Measurements from ENCODE around the gene SLCO4A1.

SLCO4A1 gene

DNA sequence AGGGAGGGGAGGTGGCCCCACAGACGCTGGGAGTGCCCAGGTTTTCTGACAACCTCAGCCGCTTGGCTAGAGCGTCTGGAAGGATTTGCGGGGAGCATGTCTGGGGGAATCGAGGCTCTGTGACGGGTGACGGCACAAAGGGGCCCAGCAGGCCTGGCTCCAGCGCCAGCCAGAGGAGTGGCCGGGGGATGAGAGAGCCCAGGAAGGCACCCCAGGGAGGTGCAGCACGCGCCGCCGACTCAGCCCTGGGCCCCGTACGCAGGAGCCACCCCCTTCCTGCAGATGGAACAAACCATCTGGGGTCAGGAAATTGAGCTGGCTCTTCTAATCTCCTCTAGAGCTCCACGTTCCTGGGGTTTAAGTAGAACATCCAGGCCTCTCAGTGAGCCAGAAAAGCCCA lies 5.9 kb upstream of the SLCO4A1 start:
- TF ChIP-seq, protein P1, sequence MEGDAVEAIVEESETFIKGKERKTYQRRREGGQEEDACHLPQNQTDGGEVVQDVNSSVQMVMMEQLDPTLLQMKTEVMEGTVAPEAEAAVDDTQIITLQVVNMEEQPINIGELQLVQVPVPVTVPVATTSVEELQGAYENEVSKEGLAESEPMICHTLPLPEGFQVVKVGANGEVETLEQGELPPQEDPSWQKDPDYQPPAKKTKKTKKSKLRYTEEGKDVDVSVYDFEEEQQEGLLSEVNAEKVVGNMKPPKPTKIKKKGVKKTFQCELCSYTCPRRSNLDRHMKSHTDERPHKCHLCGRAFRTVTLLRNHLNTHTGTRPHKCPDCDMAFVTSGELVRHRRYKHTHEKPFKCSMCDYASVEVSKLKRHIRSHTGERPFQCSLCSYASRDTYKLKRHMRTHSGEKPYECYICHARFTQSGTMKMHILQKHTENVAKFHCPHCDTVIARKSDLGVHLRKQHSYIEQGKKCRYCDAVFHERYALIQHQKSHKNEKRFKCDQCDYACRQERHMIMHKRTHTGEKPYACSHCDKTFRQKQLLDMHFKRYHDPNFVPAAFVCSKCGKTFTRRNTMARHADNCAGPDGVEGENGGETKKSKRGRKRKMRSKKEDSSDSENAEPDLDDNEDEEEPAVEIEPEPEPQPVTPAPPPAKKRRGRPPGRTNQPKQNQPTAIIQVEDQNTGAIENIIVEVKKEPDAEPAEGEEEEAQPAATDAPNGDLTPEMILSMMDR (IDR thresholded peaks at IDR 0.05): no peak
- no peaks in the 10 kb centered on the region for H3K9me3 ChIP-seq (ENCODE audit: control insufficient read depth, low read length)
- peaks cover 34% of the 10 kb centered on the region for H3K79me2 ChIP-seq
- no peak overlapping the region for H3K4me3 ChIP-seq (ENCODE audit: low read depth, low read length)
- peak overlapping the region; percentile 99 for H3K27ac ChIP-seq
- peak overlapping the region; percentile 56 for H2AFZ ChIP-seq
- H3K9ac ChIP-seq: no peak overlapping the region
- peaks cover 50% of the 10 kb centered on the region for H3K4me1 ChIP-seq
- no peak overlapping the region for H3K4me2 ChIP-seq (ENCODE audit: low read length)
- no peaks in the 10 kb centered on the region for H3K27me3 ChIP-seq (ENCODE audit: control insufficient read depth, insufficient read depth, low read length)
- no peaks in the 10 kb centered on the region for H3K36me3 ChIP-seq (ENCODE audit: control insufficient read depth, insufficient read depth, low read length)

DNA sequence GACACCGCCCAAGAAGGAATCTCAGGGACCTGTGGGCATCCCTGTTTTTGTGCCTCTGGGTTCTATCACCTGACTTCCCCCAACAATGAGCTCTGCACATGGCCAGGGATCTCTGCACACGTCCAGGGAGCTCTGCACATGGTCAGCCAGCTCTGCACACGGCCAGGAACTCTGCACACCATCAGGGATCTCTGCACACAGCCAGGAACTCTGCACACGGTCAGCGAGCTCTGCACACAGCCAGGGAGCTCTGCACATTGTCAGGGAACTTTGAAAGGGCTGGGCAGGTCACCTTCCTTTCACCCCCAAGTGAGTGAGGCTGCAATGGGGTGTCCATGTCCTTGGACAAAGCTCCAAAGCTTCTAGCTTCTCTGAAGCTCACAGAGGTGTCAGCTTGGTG lies 5.2 kb upstream of the SLCO4A1 start:
- Histone ChIP-seq H3K9me3 (ENCODE audit: control insufficient read depth, low read length) (no peaks in the 10 kb centered on the region), H3K4me3 (ENCODE audit: low read depth, low read length) (no peak overlapping the region), H3K9ac (no peak overlapping the region), H2AFZ (peak overlapping the region; percentile 56), H3K4me2 (ENCODE audit: low read length) (no peak overlapping the region), H3K79me2 (peaks cover 36% of the 10 kb centered on the region), H3K27me3 (ENCODE audit: control insufficient read depth, insufficient read depth, low read length) (no peaks in the 10 kb centered on the region), H3K27ac (peak overlapping the region; percentile 99), H3K4me1 (peaks cover 48% of the 10 kb centered on the region), H3K36me3 (ENCODE audit: control insufficient read depth, insufficient read depth, low read length) (no peaks in the 10 kb centered on the region)
- TF ChIP-seq, protein P1 (IDR thresholded peaks at IDR 0.05): no peak

DNA sequence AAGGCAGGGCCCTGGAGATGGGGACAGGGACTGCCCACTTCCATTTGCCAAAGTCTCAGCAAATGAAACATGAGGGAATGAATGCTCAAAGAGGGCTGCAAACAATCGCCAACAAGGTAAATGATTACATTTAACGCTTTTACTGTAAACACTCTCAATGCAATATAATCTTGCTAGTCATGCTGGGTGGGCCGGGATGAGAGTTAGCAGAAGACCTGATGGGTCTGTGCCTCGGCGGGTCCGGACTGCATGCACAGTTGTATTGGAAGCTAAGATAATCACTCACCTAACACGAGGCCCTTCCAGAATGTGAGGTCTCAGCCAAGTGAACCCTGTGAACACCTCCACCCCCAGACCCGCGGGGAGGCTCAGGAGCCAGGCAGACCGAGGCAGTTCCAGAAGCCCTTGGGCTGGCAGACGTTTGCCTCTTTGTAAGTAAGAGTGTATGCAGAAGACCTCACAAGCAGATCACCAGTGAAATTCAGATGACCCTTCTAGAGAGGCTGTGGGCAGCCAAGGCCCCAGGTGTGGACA lies 4.7 kb upstream of the SLCO4A1 start:
- H3K27me3 ChIP-seq (ENCODE audit: control insufficient read depth, insufficient read depth, low read length): no peaks in the 10 kb centered on the region
- no peaks in the 10 kb centered on the region for H3K9me3 ChIP-seq (ENCODE audit: control insufficient read depth, low read length)
- peak overlapping the region; percentile 99 for H3K27ac ChIP-seq
- peaks cover 36% of the 10 kb centered on the region for H3K79me2 ChIP-seq
- no peak overlapping the region for H3K9ac ChIP-seq
- H2AFZ ChIP-seq: no peak overlapping the region
- peaks cover 43% of the 10 kb centered on the region for H3K4me1 ChIP-seq
- no peak overlapping the region for H3K4me3 ChIP-seq (ENCODE audit: low read depth, low read length)
- TF ChIP-seq, protein P1 (IDR thresholded peaks at IDR 0.05): no peak
- no peaks in the 10 kb centered on the region for H3K36me3 ChIP-seq (ENCODE audit: control insufficient read depth, insufficient read depth, low read length)
- H3K4me2 ChIP-seq (ENCODE audit: low read length): no peak overlapping the region

DNA sequence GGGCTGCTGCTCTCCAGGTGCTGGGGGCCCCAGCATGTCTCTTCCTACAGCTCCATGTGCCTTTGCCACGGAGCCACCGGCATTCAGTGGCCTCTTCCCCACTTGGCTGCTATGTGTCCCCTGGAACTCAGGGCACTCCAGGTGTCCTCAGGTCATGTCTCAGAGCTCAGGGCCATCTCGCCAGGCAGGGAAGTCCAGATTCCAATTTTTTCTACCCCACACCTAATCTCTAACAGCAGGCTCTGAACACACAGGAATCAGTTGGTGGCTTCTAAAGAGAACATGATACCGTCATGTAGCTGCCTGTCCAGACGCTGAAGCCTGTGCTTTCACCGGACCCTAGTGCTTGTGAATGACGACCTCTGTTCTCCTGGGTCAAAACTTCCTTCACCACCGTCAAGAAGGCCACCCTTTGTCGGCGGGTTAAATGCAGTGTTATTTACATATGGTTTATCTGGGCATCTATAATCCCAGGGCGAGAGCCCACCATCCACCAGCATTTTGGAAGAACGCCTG lies 4.2 kb upstream of the SLCO4A1 start:
- Histone ChIP-seq H3K4me1 (peaks cover 38% of the 10 kb centered on the region), H3K27me3 (ENCODE audit: control insufficient read depth, insufficient read depth, low read length) (no peaks in the 10 kb centered on the region), H3K4me2 (ENCODE audit: low read length) (no peak overlapping the region), H3K9ac (no peak overlapping the region), H2AFZ (no peak overlapping the region), H3K27ac (peak overlapping the region; percentile 99), H3K4me3 (ENCODE audit: low read depth, low read length) (no peak overlapping the region), H3K79me2 (peaks cover 36% of the 10 kb centered on the region), H3K9me3 (ENCODE audit: control insufficient read depth, low read length) (no peaks in the 10 kb centered on the region), H3K36me3 (ENCODE audit: control insufficient read depth, insufficient read depth, low read length) (no peaks in the 10 kb centered on the region)
- TF ChIP-seq, protein P1 (IDR thresholded peaks at IDR 0.05): no peak
